LHCN-M2 (cell line): ENCODE measurements around the gene CDH4. TPM values are rescaled to one million over a fixed set of nuclear protein-coding genes. Genes with fewer than 3 reads are reported as not detected.

Source experiments
- DNase-seq: peaks from one replicate; pipeline ENCODE4 v3.0.0-alpha.2; 2012; ENCODE audit warnings: low read depth
- total RNA-seq: library from RNA; depleted of rRNA; stranded (reverse); fragments of >200 nt; gene quantifications from 2 replicates; pipeline ENCODE4 v1.2.3, GENCODE V29; 2014

The CDH4 gene
- total RNA-seq, 1 experiment from 2014 or later, result 0.98 TPM

- no peak for DNase-seq
Measured at GRCh38 chr20:61745397-61746146, 493.5 kb downstream of the CDH4 start.

- no peak for DNase-seq
Measured at GRCh38 chr20:61746147-61746646, 494.1 kb downstream of the CDH4 start.

GRCh38 chr20:61746781-61747180, 494.7 kb downstream of the CDH4 start:
- no peak for DNase-seq

GRCh38 chr20:61748376-61748775, 496.3 kb downstream of the CDH4 start:
- peak; percentile 10 for DNase-seq

- DNase-seq, result no peak
Measured at GRCh38 chr20:61749406-61750075, 497.5 kb downstream of the CDH4 start.

GRCh38 chr20:61750093-61750492, 498.0 kb downstream of the CDH4 start:
- DNase-seq, result no peak

- DNase-seq, result no peak
Measured at GRCh38 chr20:61752576-61752975, 500.5 kb downstream of the CDH4 start.

GRCh38 chr20:61753316-61753942, 501.4 kb downstream of the CDH4 start:
- peak; percentile 34 for DNase-seq

GRCh38 chr20:61753987-61754956, 502.2 kb downstream of the CDH4 start:
- no peak for DNase-seq

GRCh38 chr20:61754976-61755778, 503.1 kb downstream of the CDH4 start:
- no peak for DNase-seq

- DNase-seq, result no peak
Measured at GRCh38 chr20:61755971-61756845, 504.1 kb downstream of the CDH4 start.

GRCh38 chr20:61756966-61757677, 505.1 kb downstream of the CDH4 start:
- DNase-seq, result no peak

GRCh38 chr20:61757678-61758563, 505.9 kb downstream of the CDH4 start:
- DNase-seq, result peak; percentile 1

- DNase-seq, result no peak
Measured at GRCh38 chr20:61758564-61759200, 506.6 kb downstream of the CDH4 start.

GRCh38 chr20:61759286-61760065, 507.4 kb downstream of the CDH4 start:
- DNase-seq, result no peak

- no peak for DNase-seq
Measured at GRCh38 chr20:61760321-61760720, 508.3 kb downstream of the CDH4 start.
